ENCODE data around the gene NR5A1. TPM values are rescaled to one million over a fixed set of nuclear protein-coding genes. Genes with fewer than 3 reads are reported as not detected.
A peak's percentile ranks its signal among the peaks of the same experiment; 100 is the strongest.

The NR5A1 gene
- total RNA-seq, 2 experiments from 2014 or later: not detected

GRCh38 chr9:124454791-124455443 lies 52.3 kb downstream of the NR5A1 start:
- Mint-ChIP-seq H3K4me1 (ENCODE audit: low read depth) (no peaks in the 10 kb centered on the region), H3K27ac (no peak overlapping the region), H3K36me3 (ENCODE audit: low read depth) (no peaks in the 10 kb centered on the region), H3K9me3 (no peaks in the 10 kb centered on the region), H3K4me3 (no peak overlapping the region), H3K27me3 (peaks cover 27% of the 10 kb centered on the region)
- ChIA-PET POLR2A (no interaction called here), CTCF (interaction anchor here (0.9 kb wide), 1 partner anchor 82 kb away, joined by 3 read pairs; no protein-coding TSS in a partner anchor)
- no peak for TF ChIP-seq CTCF (IDR thresholded peaks at IDR 0.05)
- DNase-seq (no peak), ATAC-seq (no peak)
- intact Hi-C loops (cut with micrococcal nuclease): no loop called here

GRCh38 chr9:124454296-124454695 lies 52.9 kb downstream of the NR5A1 start:
- Mint-ChIP-seq H3K4me3 (no peak overlapping the region), H3K4me1 (ENCODE audit: low read depth) (no peaks in the 10 kb centered on the region), H3K27ac (no peak overlapping the region), H3K27me3 (peaks cover 30% of the 10 kb centered on the region), H3K9me3 (no peaks in the 10 kb centered on the region), H3K36me3 (ENCODE audit: low read depth) (no peaks in the 10 kb centered on the region)
- CTCF ChIA-PET: no interaction called here
- intact Hi-C loops (cut with micrococcal nuclease): no loop called here
- TF ChIP-seq CTCF (IDR thresholded peaks at IDR 0.05): no peak
- DNase-seq (no peak), ATAC-seq (no peak)
- POLR2A ChIA-PET: no interaction called here

- Mint-ChIP-seq H3K9me3 (no peaks in the 10 kb centered on the region), H3K4me1 (ENCODE audit: low read depth) (no peaks in the 10 kb centered on the region), H3K27ac (no peak overlapping the region), H3K36me3 (ENCODE audit: low read depth) (no peaks in the 10 kb centered on the region), H3K27me3 (peaks cover 32% of the 10 kb centered on the region), H3K4me3 (no peak overlapping the region)
- TF ChIP-seq CTCF (IDR thresholded peaks at IDR 0.05): no peak
- intact Hi-C loops (cut with micrococcal nuclease): no loop called here
- DNase-seq (no peak), ATAC-seq (peak; percentile 20)
- CTCF ChIA-PET: no interaction called here
- POLR2A ChIA-PET: no interaction called here
These were observed 53.5 kb downstream of the NR5A1 start for GRCh38 chr9:124453586-124454191.

- ChIA-PET POLR2A (no interaction called here), CTCF (no interaction called here)
- ATAC-seq: no peak
These were observed 54.2 kb downstream of the NR5A1 start for GRCh38 chr9:124452841-124453585.

More at GRCh38 chr9:124452841-124453585, 54.2 kb downstream of the NR5A1 start:
- H3K4me1 Mint-ChIP-seq (ENCODE audit: low read depth): no peaks in the 10 kb centered on the region
- H3K27ac Mint-ChIP-seq: no peak overlapping the region
- DNase-seq: no peak
- H3K4me3 Mint-ChIP-seq: no peak overlapping the region
- no peaks in the 10 kb centered on the region for H3K9me3 Mint-ChIP-seq
- intact Hi-C loops (cut with micrococcal nuclease): no loop called here
- H3K36me3 Mint-ChIP-seq (ENCODE audit: low read depth): no peaks in the 10 kb centered on the region
- TF ChIP-seq CTCF (IDR thresholded peaks at IDR 0.05): no peak
- H3K27me3 Mint-ChIP-seq: peaks cover 32% of the 10 kb centered on the region
